K562 (cell line): ENCODE measurements around the gene TBC1D25. TPM values are rescaled to one million over a fixed set of nuclear protein-coding genes. Genes with fewer than 3 reads are reported as not detected.

Source experiments
- CBFA2T3 ChIP-seq: fragments of 450-650 bp; IDR thresholded peaks from 2 replicates; pipeline ENCODE4 v1.6.1; 2017
- CREBBP ChIP-seq: IDR thresholded peaks from one replicate; pipeline ENCODE4 v1.6.1; 2012; ENCODE audit warnings: low read depth, mild to moderate bottlenecking, control low read depth, inconsistent platforms, low read length
- CXXC5 ChIP-seq: fragments of 250-450 bp; sonication (Bioruptor Pico); IDR thresholded peaks from 2 replicates; pipeline ENCODE4 v1.8.0; 2022; ENCODE audit warnings: inconsistent platforms, mild to moderate bottlenecking, moderate library complexity
- DPF2 ChIP-seq: fragments of 450-650 bp; IDR thresholded peaks from 2 replicates; pipeline ENCODE4 v1.6.1; 2016
- EGR1 ChIP-seq: fragments of 450-650 bp; conservative IDR thresholded peaks from 2 replicates; pipeline ENCODE4 v1.6.1; 2017; ENCODE audit warnings: mild to moderate bottlenecking
- HDAC1 ChIP-seq, 2 experiments: fragments of 450-650 bp; IDR thresholded peaks; 2 replicates each; pipeline ENCODE4 v1.6.1; 2016 to 2017; ENCODE audit warnings: inconsistent platforms in 1 of 2, mild to moderate bottlenecking in 1 of 2, moderate library complexity in 1 of 2
- JUND ChIP-seq, 2 experiments: IDR thresholded peaks; 2 replicates in 1 of 2; 3 replicates in 1 of 2; pipeline ENCODE4 v1.6.1; 2011; ENCODE audit warnings: borderline replicate concordance in 2 of 2, low read depth in 2 of 2, low read length in 2 of 2, improper control_type of control experiment in 1 of 2, missing biosample characterization in 1 of 2, missing genetic modification characterization in 1 of 2, missing genetic modification reagents in 1 of 2
- NFE2L1 ChIP-seq: fragments of 450-650 bp; IDR thresholded peaks from 2 replicates; pipeline ENCODE4 v1.6.1; 2016; ENCODE audit warnings: missing genetic modification characterization, low read depth, mild to moderate bottlenecking, missing compliant biosample characterization, moderate library complexity, borderline replicate concordance
- POLR2G ChIP-seq: fragments of 200-400 bp; formaldehyde crosslinking; IDR thresholded peaks from 2 replicates; pipeline ENCODE4 v1.6.1; 2017; ENCODE audit warnings: low read depth, mild to moderate bottlenecking, antibody characterized with exemption, low read length, moderate library complexity
- RBFOX2 ChIP-seq: fragments of 200-400 bp; formaldehyde crosslinking; IDR thresholded peaks from 2 replicates; pipeline ENCODE4 v1.6.1; 2017; ENCODE audit warnings: low read depth, mild to moderate bottlenecking, low read length, moderate library complexity
- SIN3A ChIP-seq, 2 experiments: fragments of 150-350 bp in 1 of 2; IDR thresholded peaks; 2 replicates each; pipeline ENCODE4 v1.6.1; 2011 to 2016; ENCODE audit warnings: borderline replicate concordance in 2 of 2, low read depth in 2 of 2, low read length in 2 of 2, mild to moderate bottlenecking in 2 of 2, moderate library complexity in 2 of 2; ENCODE audit not compliant: control insufficient read depth in 1 of 2
- SRSF1 ChIP-seq: fragments of 200-400 bp; formaldehyde crosslinking; IDR thresholded peaks from 2 replicates; pipeline ENCODE4 v1.6.1; 2017; ENCODE audit warnings: mild to moderate bottlenecking, low read depth, low read length, moderate library complexity
- STAT5A ChIP-seq: IDR thresholded peaks from 2 replicates; pipeline ENCODE4 v1.6.1; 2012; ENCODE audit warnings: low read length, inconsistent platforms, borderline replicate concordance
- ZKSCAN1 ChIP-seq: fragments of 150-350 bp; IDR thresholded peaks from 2 replicates; pipeline ENCODE4 v1.6.1; 2016; ENCODE audit warnings: low read depth, low read length
- ZNF12 ChIP-seq: sonication (generic); formaldehyde crosslinking; IDR thresholded peaks from 2 replicates; pipeline ENCODE4 v1.4.0; 2020; ENCODE audit warnings: mild to moderate bottlenecking, missing genetic modification reagents
- ZNF274 ChIP-seq: IDR thresholded peaks from 2 replicates; pipeline ENCODE4 v1.6.1; 2011; ENCODE audit warnings: low read depth, mild to moderate bottlenecking, low read length, moderate library complexity, borderline replicate concordance
- ZNF696 ChIP-seq: fragments of 250-450 bp; sonication (Bioruptor Pico); conservative IDR thresholded peaks from 2 replicates; pipeline ENCODE4 v1.4.0; 2020; ENCODE audit warnings: mild to moderate bottlenecking, moderate library complexity
- polyA plus RNA-seq, 8 experiments: library from polyadenylated mRNA; depleted of rRNA in 4 of 8; stranded (reverse) in 5 of 8; unstranded in 3 of 8; fragments of >200 nt; fragmentation: Nextera tagmentation in 2 of 8; fragmentation: Illumina TruSeq in 1 of 8; extraction: Ambion mirVana in 2 of 8; extraction: Trizol in 1 of 8; gene quantifications; 2 replicates each; pipeline versions ENCODE4 v1.2.1 to v1.2.3, GENCODE V29; 2011 to 2014; ENCODE audit warnings: inconsistent platforms in 1 of 8, missing spikeins in 1 of 8
- total RNA-seq, 7 experiments: library from RNA; depleted of rRNA in 6 of 7; stranded (reverse); fragments of >200 nt in 6 of 7; fragmentation: Illumina TruSeq in 2 of 7; extraction: Trizol in 2 of 7; gene quantifications; 2 replicates each; pipeline versions ENCODE4 v1.2.1 to v1.2.3, GENCODE V29; 2011 to 2021; ENCODE audit warnings: low replicate concordance in 1 of 7
- TF ChIP-seq, protein P1 (sequence below), 2 experiments: fragments of 450-650 bp in 1 of 2; sonication (generic) in 1 of 2; formaldehyde crosslinking; conservative IDR thresholded peaks; 2 replicates each; pipeline versions ENCODE4 v1.4.0 to v1.8.1; 2020 to 2022; ENCODE audit warnings: mild to moderate bottlenecking in 1 of 2, missing genetic modification reagents in 1 of 2
- TF ChIP-seq, protein P2 (sequence below): fragments of 450-650 bp; formaldehyde crosslinking; IDR thresholded peaks from 2 replicates; pipeline ENCODE4 v1.4.0; 2022; ENCODE audit warnings: mild to moderate bottlenecking, moderate library complexity
- TF ChIP-seq, protein P3 (sequence below), 3 experiments: fragments of 200-800 bp in 1 of 3; fragments of 250-450 bp in 1 of 3; fragments of 450-650 bp in 1 of 3; sonication (Bioruptor Pico) in 1 of 3; sonication (Bioruptor generic) in 1 of 3; formaldehyde crosslinking in 1 of 3; IDR thresholded peaks; 2 replicates each; pipeline versions ENCODE4 v1.6.1 to v1.8.0; 2016 to 2022; ENCODE audit warnings: mild to moderate bottlenecking in 2 of 3, missing genetic modification characterization in 2 of 3, missing compliant biosample characterization in 1 of 3, moderate library complexity in 1 of 3

Gene TBC1D25
- total and polyA plus RNA-seq, 9 of the 15 experiments (the other 6 are each of a cell fraction or from before 2014, with no cell fraction given) = 0.62 to 10.6 (median 3.9) TPM

DNA sequence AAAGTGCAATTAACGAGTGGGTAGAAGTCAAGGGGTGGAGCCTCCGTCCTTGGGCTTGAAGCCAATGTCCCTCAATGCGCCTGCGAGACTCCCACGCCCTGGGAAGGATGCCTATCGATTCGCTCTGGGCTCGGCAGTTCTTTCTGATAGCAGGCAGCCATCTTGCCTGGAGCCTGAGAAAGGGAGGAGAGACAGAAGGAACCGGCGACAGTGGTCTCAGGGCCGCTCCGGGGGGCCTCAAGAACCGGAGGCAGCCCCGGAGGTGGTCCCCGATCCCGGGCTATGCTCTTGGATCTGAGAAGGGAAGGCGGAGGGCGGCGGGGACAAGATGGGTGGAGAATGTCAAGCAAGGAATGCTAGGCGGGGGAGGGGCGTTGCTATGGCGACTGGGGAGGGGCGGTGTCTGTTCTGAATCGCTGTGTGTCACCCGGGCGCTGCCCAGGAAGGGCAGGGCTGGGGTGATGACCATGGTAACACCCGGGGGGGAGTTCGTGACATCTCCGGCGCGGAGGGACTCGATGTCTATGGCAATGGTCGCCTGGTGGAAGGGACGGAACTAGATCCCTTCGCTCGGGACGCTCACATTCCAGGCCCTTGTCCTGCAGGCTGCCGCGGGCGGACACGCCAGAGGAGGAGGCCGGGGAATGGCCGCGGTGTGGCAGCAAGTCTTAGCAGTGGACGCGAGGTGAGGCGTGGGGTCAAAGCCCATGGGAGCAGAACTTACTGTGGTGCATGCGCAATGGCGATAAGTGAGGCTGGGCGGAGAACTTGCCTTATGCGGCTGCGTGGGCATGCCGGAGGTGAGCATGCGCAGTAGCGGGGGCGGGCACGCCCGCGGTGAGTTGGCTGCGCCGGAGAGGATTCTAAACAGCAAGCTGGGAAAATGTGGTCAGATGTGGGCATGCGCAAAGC, 58.1 kb downstream of the TBC1D25 start, which contains the start of gene WDR13 (continued):
- TF ChIP-seq HDAC1 (IDR thresholded peaks at IDR 0.05) (peak in 1 of 2 experiments; percentile 51; a peak in 2 of 4 replicates), DPF2 (peak; percentile 43; the same call in 1 of the 2 replicates), CBFA2T3 (no peak), STAT5A (peak; percentile 26; the same call in 1 of the 2 replicates), EGR1 (peak; percentile 94), SIN3A (IDR thresholded peaks at IDR 0.05; ENCODE audit: borderline replicate concordance in 2 of 2, control insufficient read depth in 1 of 2, low read depth in 2 of 2, low read length in 2 of 2) (peak; percentile 47 to 80; a peak in 2 of 4 replicates), JUND (IDR thresholded peaks at IDR 0.05; ENCODE audit: borderline replicate concordance, low read depth, low read length) (no peak), JUND (tag; IDR thresholded peaks at IDR 0.05; ENCODE audit: borderline replicate concordance, low read depth, low read length) (peak; percentile 38; the same call in 1 of the 3 replicates), SRSF1 (no peak), NFE2L1 (no peak), RBFOX2 (peak; percentile 93), POLR2G (peak; percentile 91), ZNF12 (no peak), CXXC5 (CRISPR knock-in tag) (peak; percentile 53), ZNF696 (no peak), CREBBP (no peak), ZKSCAN1 (no peak), ZNF274 (no peak)
- TF ChIP-seq, protein P1, sequence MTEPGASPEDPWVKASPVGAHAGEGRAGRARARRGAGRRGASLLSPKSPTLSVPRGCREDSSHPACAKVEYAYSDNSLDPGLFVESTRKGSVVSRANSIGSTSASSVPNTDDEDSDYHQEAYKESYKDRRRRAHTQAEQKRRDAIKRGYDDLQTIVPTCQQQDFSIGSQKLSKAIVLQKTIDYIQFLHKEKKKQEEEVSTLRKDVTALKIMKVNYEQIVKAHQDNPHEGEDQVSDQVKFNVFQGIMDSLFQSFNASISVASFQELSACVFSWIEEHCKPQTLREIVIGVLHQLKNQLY (CRISPR knock-in tag; conservative IDR thresholded peaks at IDR 0.05) = peak in 1 of 2 experiments; percentile 9; a peak in 1 of 4 replicates
- TF ChIP-seq, protein P2, sequence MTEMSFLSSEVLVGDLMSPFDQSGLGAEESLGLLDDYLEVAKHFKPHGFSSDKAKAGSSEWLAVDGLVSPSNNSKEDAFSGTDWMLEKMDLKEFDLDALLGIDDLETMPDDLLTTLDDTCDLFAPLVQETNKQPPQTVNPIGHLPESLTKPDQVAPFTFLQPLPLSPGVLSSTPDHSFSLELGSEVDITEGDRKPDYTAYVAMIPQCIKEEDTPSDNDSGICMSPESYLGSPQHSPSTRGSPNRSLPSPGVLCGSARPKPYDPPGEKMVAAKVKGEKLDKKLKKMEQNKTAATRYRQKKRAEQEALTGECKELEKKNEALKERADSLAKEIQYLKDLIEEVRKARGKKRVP (CRISPR knock-in tag) = no peak
- TF ChIP-seq, protein P3, sequence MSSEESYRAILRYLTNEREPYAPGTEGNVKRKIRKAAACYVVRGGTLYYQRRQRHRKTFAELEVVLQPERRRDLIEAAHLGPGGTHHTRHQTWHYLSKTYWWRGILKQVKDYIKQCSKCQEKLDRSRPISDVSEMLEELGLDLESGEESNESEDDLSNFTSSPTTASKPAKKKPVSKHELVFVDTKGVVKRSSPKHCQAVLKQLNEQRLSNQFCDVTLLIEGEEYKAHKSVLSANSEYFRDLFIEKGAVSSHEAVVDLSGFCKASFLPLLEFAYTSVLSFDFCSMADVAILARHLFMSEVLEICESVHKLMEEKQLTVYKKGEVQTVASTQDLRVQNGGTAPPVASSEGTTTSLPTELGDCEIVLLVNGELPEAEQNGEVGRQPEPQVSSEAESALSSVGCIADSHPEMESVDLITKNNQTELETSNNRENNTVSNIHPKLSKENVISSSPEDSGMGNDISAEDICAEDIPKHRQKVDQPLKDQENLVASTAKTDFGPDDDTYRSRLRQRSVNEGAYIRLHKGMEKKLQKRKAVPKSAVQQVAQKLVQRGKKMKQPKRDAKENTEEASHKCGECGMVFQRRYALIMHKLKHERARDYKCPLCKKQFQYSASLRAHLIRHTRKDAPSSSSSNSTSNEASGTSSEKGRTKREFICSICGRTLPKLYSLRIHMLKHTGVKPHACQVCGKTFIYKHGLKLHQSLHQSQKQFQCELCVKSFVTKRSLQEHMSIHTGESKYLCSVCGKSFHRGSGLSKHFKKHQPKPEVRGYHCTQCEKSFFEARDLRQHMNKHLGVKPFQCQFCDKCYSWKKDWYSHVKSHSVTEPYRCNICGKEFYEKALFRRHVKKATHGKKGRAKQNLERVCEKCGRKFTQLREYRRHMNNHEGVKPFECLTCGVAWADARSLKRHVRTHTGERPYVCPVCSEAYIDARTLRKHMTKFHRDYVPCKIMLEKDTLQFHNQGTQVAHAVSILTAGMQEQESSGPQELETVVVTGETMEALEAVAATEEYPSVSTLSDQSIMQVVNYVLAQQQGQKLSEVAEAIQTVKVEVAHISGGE (CRISPR knock-in tag; IDR thresholded peaks at IDR 0.05) = peak in 1 of 3 experiments; percentile 51; a peak in 2 of 6 replicates
